Measurements from ENCODE around the gene NFKBIA.
"Not testable (repeated sequence)": the region's sequence is repeated elsewhere in the genome, so short reads cannot be mapped to it uniquely, and the experiment has no call there.

Gene NFKBIA

DNA sequence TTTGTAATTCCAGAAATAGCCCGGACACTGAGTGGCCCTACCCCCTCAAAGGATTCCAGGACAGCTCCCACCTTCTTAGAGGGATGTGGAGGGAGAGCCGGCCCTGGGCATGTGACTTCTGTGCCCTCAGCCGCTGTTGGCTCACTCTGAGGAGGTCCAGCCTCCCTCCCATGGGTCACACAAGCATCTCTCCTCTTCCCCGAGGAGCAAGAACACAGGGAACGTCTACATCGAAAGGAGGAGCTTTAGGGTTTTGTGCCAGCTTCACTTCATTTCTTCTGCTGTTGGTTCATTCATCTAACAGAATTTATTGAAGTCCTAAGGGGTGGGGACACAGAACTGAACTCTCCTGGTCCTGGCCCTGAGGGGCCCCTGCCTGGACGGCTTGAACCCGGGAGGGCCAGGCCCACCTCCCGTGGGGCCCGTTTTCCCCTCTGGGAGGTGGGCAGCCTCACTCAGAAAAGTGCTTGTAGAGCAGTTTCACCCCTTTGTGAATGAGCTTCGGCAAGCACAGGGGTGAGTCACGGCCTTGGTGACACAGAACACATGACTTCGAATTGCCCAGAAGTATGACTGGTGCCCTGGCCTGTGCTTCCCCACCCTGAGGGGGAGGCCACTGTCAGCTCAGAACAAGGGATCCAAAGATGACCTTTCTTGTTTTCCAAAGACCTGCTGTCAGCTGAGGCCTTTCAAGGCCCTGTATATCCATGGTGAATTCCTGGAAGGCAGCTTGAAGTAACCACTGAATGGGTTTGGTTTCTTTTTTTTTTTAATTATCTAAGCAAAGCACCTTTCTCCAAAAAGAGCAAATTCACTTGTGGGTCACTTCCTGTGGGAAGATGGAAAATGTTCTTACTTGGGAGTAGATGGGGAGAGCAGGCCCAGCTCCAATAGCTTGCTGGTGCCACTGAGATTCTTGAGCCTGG is 39.2 kb downstream of the NFKBIA start:
- Mint-ChIP-seq H3K27me3 (no peaks in the 10 kb centered on the region), H3K9me3 (no peaks in the 10 kb centered on the region), H3K36me3 (ENCODE audit: low read depth) (no peaks in the 10 kb centered on the region), H3K4me3 (peak overlapping the region; percentile 39), H3K4me1 (ENCODE audit: low read depth) (peaks cover 65% of the 10 kb centered on the region), H3K27ac (peak overlapping the region; percentile 98)
- intact Hi-C loops (cut with micrococcal nuclease): loop anchor here (1.0 to 5.0 kb wide), 2 partner anchors 33 to 39 kb away; partner anchors contain the start of gene NFKBIA

DNA sequence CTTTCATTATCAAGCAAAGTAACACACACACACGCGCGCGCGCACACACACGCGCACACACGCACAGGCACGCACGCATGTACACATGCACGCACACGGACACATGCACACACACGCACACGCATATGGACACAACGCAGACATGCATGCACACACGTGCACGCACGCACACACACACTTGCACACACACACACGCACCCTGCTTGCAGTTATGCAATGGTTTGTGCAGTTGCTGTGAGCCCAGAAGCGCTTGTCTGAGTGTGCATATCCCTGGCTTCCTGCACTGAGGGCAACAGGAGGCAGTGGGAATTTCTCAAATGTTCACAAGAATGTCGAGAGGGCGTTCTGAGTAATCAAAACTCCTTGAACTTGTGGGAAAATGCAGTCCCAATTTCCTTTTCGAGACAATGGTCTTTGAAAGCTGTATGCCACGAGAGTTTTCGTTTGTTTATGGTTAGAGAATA is 41.6 kb downstream of the NFKBIA start:
- H3K4me3 Mint-ChIP-seq: no peak overlapping the region

DNA sequence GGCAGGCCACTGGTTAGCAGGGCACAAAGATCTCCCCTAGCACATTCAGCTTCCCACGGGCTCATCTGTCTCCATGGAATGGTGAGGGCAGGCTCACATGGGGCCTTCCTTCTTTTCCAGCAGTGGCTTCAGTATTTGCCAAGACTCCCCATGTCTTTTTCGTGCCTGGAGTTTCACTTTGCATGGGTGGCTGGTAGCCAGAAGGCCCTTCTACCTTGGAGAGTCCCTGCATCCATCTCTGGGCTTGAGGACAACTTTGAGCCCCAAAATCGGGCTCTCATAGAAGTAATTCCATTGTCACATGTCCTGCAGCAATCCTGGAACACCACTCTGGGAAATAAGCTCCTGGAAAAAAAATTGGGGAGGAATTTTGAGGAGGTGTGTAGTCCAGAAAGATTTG is 42.1 kb downstream of the NFKBIA start:
- Mint-ChIP-seq H3K9me3 (no peaks in the 10 kb centered on the region), H3K27me3 (no peaks in the 10 kb centered on the region), H3K36me3 (ENCODE audit: low read depth) (no peaks in the 10 kb centered on the region), H3K4me1 (ENCODE audit: low read depth) (peaks cover 50% of the 10 kb centered on the region), H3K4me3 (no peak overlapping the region), H3K27ac (peak overlapping the region; percentile 44)
- intact Hi-C loops (cut with micrococcal nuclease): no loop called here

More for the DNA sequence above, 41.6 kb downstream of the NFKBIA start:
- Mint-ChIP-seq H3K27ac (peak overlapping the region; percentile 44), H3K4me1 (ENCODE audit: low read depth) (peaks cover 52% of the 10 kb centered on the region), H3K36me3 (ENCODE audit: low read depth) (no peaks in the 10 kb centered on the region), H3K27me3 (no peaks in the 10 kb centered on the region), H3K9me3 (no peaks in the 10 kb centered on the region)
- intact Hi-C loops (cut with micrococcal nuclease): no loop called here

DNA sequence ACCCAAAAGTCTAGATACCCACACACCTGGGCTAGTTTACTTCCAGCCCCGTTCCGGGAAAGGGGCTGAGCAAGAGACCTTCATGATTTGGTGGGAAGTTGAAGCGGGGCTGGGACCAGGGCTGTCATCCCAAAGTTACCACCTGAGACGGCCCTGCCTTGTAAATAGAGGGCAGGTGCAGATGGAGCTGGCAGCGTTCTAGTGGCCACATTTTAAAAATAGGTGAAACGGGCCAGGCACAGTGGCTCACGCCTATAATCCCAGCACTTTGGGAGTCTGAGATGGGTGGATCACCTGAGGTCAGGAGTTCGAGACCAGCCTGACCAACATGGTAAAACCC is 43.4 kb downstream of the NFKBIA start:
- Mint-ChIP-seq H3K27ac (no peak overlapping the region), H3K9me3 (no peaks in the 10 kb centered on the region), H3K4me3 (no peak overlapping the region), H3K27me3 (no peaks in the 10 kb centered on the region), H3K4me1 (ENCODE audit: low read depth) (peaks cover 42% of the 10 kb centered on the region), H3K36me3 (ENCODE audit: low read depth) (no peaks in the 10 kb centered on the region)
- intact Hi-C loops (cut with micrococcal nuclease): no loop called here

DNA sequence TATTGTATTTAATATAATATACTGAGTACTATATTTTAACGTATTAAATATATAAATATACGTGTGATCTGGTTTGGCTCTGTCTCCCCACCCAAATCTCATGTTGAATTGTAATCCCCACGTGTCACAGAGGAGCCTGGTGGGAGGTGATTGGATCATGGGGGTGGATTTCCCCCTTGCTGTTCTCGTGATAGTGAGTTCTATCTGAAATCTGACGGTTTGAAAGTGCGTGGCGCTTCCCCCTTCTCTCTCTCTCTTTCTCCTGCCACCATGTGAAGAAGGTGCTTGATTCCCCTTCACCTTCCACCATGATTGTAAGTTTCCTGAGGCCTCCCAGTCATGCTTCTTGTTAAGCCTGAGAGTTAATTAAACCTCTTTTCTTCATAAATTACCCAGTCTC is 44.9 kb downstream of the NFKBIA start:
- H3K4me1 Mint-ChIP-seq (ENCODE audit: low read depth): peaks cover 32% of the 10 kb centered on the region
- H3K27me3 Mint-ChIP-seq; H3K27ac Mint-ChIP-seq; intact Hi-C loops (cut with micrococcal nuclease); H3K9me3 Mint-ChIP-seq; H3K4me3 Mint-ChIP-seq; H3K36me3 Mint-ChIP-seq (ENCODE audit: low read depth): not testable (repeated sequence)

- intact Hi-C loops (cut with micrococcal nuclease): no loop called here
Measured at GRCh38 chr14:35355981-35356841, 48.3 kb downstream of the NFKBIA start.

GRCh38 chr14:35355235-35355634 is 49.3 kb downstream of the NFKBIA start:
- H3K27me3 Mint-ChIP-seq; H3K36me3 Mint-ChIP-seq (ENCODE audit: low read depth); intact Hi-C loops (cut with micrococcal nuclease); H3K4me3 Mint-ChIP-seq; H3K27ac Mint-ChIP-seq; H3K9me3 Mint-ChIP-seq: not testable (repeated sequence)
- H3K4me1 Mint-ChIP-seq (ENCODE audit: low read depth): peaks cover 40% of the 10 kb centered on the region

More at GRCh38 chr14:35355981-35356841, 48.3 kb downstream of the NFKBIA start:
- H3K9me3 Mint-ChIP-seq: no peaks in the 10 kb centered on the region
- H3K27me3 Mint-ChIP-seq: no peaks in the 10 kb centered on the region
- peaks cover 38% of the 10 kb centered on the region for H3K4me1 Mint-ChIP-seq (ENCODE audit: low read depth)
- H3K27ac Mint-ChIP-seq: no peak overlapping the region
- H3K4me3 Mint-ChIP-seq: no peak overlapping the region
- H3K36me3 Mint-ChIP-seq (ENCODE audit: low read depth): no peaks in the 10 kb centered on the region

- H3K9me3 Mint-ChIP-seq: no peaks in the 10 kb centered on the region
- no peak overlapping the region for H3K4me3 Mint-ChIP-seq
- H3K27ac Mint-ChIP-seq: peak overlapping the region; percentile 69
- no peaks in the 10 kb centered on the region for H3K36me3 Mint-ChIP-seq (ENCODE audit: low read depth)
- H3K4me1 Mint-ChIP-seq (ENCODE audit: low read depth): peaks cover 47% of the 10 kb centered on the region
- H3K27me3 Mint-ChIP-seq: no peaks in the 10 kb centered on the region
- intact Hi-C loops (cut with micrococcal nuclease): no loop called here
Measured at GRCh38 chr14:35353409-35354172, 51.0 kb downstream of the NFKBIA start.

DNA sequence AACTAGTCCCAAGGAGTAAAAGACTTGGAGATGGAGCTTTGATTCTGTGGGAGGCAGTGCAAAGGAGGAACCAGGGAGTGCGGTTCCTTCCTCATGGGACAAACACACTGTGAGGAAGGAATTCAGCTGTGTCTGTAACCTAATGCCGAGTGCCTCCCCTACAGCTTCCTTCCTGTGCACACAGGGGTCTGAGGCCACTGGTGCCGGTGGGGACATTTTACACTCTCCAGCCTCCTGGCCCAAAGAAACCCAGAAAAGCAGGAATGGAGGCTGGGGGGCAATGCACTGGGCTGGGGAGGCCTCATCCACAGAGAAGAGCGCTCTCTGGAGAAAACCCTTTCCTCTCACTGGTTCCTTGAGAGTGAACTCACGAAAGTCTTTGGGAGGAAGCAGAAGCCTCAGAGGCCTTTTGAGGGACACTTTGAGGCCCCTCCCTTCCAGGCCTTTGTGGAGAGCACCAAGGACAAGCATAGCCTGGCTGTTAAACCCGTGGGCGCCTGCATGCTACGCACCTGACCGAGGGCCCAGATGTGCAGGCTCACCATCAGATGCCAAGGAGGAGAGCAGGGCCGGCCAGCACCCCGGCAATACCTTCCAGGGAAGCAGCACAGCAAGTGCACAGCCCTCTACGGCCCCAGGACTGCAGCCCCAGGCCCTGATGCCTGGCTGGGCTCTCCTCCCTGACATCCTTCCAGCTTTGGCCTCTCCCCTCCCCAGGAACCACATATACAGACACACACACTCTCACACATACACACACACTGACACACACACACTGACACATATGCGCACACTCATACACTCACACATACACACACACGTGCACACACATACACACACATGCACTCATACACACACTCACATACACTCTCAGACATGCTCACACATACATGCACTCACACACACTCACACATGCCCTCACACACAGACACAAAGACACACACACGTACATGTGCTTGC is 52.0 kb downstream of the NFKBIA start:
- Mint-ChIP-seq H3K4me1 (ENCODE audit: low read depth) (peaks cover 47% of the 10 kb centered on the region), H3K27me3 (no peaks in the 10 kb centered on the region), H3K27ac (peak overlapping the region; percentile 69), H3K9me3 (no peaks in the 10 kb centered on the region), H3K36me3 (ENCODE audit: low read depth) (no peaks in the 10 kb centered on the region), H3K4me3 (peak overlapping the region; percentile 25)
- intact Hi-C loops (cut with micrococcal nuclease): loop anchor here (1.0 kb wide), 1 partner anchor 11 kb away; no protein-coding TSS in a partner anchor

GRCh38 chr14:35351897-35352273 is 52.7 kb downstream of the NFKBIA start:
- Mint-ChIP-seq H3K27me3 (no peaks in the 10 kb centered on the region), H3K36me3 (ENCODE audit: low read depth) (no peaks in the 10 kb centered on the region), H3K4me3 (peak overlapping the region; percentile 25), H3K4me1 (ENCODE audit: low read depth) (peaks cover 54% of the 10 kb centered on the region), H3K27ac (peak overlapping the region; percentile 69), H3K9me3 (no peaks in the 10 kb centered on the region)
- intact Hi-C loops (cut with micrococcal nuclease): loop anchor here (1.0 kb wide), 1 partner anchor 11 kb away; no protein-coding TSS in a partner anchor

Data from dendritic cell treated with granulocyte-macrophage colony-stimulating factor and Interleukin-4, amounts not matched to agents 40 ng/mL and 50 ng/mL, for 4 days (primary cell).